ENCODE results near the gene SRD5A1.

Gene SRD5A1

DNA sequence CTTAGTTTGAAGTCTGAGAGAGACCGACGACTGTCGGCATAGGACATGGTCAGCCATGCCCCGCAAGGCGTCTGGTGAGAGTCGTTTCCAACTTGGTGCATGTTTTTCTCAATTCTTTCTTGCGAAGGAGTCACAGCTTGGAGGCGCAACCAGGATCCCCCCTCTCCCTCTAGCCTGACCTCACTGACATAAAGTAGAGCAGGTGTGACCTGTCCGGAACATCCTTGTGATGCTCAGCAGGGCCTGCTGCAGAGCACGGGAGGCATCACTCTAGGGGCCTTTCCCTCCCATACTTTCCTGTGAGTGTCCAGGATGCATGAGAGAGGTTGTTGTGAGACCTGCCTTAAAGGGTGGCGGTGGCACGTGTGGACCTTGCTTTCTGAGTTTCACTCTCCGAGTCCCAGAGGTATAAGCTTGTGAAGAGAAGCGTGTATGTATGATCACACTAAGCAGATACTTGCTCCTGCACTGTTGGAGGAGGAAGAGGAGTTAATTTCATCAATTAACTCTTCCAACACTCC, 85.0 kb downstream of the SRD5A1 start:
- no peak overlapping the region for H3K4me3 ChIP-seq (ENCODE audit: control insufficient read depth, low read depth, low read length)
- no peak for TF ChIP-seq CTCF (conservative IDR thresholded peaks at IDR 0.05; ENCODE audit: control insufficient read depth, insufficient read depth, low read depth, low read length)
- no peak for DNase-seq (ENCODE audit: low read depth)

DNA sequence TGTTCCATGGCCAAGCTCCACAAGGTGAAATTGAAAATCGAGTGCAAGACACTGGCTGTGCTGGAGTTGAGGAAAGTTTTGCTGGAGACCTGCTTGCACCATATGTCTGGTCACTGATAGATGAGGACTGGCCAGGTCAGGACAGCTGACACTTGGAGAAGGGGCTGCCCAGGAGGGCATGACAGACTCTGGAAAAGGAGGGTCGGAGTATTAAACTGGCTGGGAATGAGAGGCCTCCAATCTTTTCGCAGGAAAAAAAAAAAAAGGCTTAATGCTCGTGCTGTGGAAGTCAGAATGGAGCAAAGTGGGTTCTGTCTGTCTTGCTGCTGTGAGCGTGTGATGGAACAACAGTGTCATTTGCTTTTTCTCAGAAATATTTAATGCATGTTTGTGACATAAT, 85.5 kb downstream of the SRD5A1 start:
- H3K4me3 ChIP-seq (ENCODE audit: control insufficient read depth, low read depth, low read length), result no peak overlapping the region
- DNase-seq (ENCODE audit: low read depth), result no peak
- no peak for TF ChIP-seq CTCF (conservative IDR thresholded peaks at IDR 0.05; ENCODE audit: control insufficient read depth, insufficient read depth, low read depth, low read length)

DNA sequence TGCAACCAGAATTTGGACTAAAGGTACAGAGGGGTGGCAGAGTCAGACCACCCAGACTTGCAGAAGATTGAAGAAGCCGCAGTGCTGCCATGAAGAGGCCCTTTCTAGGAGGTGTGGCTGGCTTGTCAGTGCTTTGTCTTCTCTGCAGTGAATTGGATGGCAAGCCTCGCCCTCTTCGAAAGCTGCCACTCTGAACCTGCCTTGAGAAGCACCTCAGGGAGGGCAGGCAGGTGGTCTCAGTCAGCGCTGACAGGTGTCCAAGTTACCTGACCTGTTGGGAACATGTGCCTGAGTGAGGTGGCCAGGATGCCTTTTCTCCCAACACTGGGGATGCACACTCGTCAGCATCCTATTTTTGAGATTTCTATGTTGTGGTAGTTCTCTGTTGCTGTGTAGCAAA, 86.2 kb downstream of the SRD5A1 start:
- DNase-seq (ENCODE audit: low read depth), result no peak
- H3K4me3 ChIP-seq (ENCODE audit: control insufficient read depth, low read depth, low read length), result no peak overlapping the region
- no peak for TF ChIP-seq CTCF (conservative IDR thresholded peaks at IDR 0.05; ENCODE audit: control insufficient read depth, insufficient read depth, low read depth, low read length)

DNA sequence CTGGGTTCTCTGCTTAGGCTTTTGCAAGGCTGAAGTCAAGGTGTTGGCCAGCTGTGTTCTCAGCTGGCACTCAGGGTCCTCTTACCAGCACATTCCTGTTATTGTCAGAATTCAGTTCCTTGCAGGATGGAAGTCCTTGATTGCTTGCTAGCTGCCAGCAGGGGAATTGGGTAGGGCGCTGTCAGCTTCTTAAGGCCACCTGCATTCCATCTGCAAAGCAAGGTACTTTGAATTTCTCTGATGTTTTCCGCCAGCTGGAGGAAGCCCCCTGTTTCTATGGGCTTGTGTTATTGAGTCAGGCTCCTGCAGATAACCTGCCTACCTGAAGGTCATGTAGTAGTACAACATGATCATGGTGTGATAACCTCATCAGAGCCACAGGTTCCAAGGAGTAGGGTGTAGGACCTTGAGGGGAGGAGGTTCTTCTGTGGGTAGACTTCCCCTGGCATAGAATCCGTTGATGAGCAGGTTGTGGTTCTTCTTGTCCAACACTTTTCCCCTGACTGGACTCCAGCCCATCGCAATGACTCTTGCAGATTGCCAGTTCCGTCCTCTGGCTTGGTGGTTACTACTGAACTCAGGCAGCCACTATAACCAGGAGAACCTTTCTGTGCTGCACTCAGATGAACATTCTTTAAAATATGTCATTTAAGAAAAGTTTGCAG, 86.8 kb downstream of the SRD5A1 start:
- TF ChIP-seq CTCF (conservative IDR thresholded peaks at IDR 0.05; ENCODE audit: control insufficient read depth, insufficient read depth, low read depth, low read length), result no peak
- peak; percentile 63 for DNase-seq (ENCODE audit: low read depth)
- H3K4me3 ChIP-seq (ENCODE audit: control insufficient read depth, low read depth, low read length), result no peak overlapping the region

- no peak for DNase-seq (ENCODE audit: low read depth)
- no peak overlapping the region for H3K4me3 ChIP-seq (ENCODE audit: control insufficient read depth, low read depth, low read length)
- TF ChIP-seq CTCF (conservative IDR thresholded peaks at IDR 0.05; ENCODE audit: control insufficient read depth, insufficient read depth, low read depth, low read length), result no peak
These were observed 87.3 kb downstream of the SRD5A1 start for GRCh38 chr5:6720561-6720921.

DNA sequence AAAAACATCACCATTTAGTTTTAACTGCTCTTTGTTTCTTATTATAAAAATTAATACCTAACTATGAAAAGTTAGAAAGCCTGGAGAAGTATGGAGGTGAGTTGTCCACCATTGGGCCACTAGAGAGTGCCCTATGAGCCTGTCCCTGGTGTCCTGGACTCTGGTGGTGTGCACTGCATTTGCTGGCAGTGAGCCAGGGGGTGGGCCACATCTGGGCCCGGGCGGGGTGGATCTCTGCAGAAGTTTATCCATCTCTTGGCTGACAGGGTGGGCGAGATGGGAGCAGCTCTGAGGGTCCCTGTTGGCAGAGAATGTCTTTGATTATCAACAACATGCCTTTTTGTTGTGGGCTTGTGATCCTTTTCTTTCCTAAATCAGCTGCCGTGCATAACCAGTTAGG, 88.2 kb downstream of the SRD5A1 start:
- DNase-seq (ENCODE audit: low read depth), result no peak
- no peak for TF ChIP-seq CTCF (conservative IDR thresholded peaks at IDR 0.05; ENCODE audit: control insufficient read depth, insufficient read depth, low read depth, low read length)
- H3K4me3 ChIP-seq (ENCODE audit: control insufficient read depth, low read depth, low read length), result peak overlapping the region; percentile 0

GRCh38 chr5:6722015-6722414, 88.8 kb downstream of the SRD5A1 start:
- DNase-seq (ENCODE audit: low read depth), result peak; percentile 31
- TF ChIP-seq CTCF (conservative IDR thresholded peaks at IDR 0.05; ENCODE audit: control insufficient read depth, insufficient read depth, low read depth, low read length), result no peak
- peak overlapping the region; percentile 12 for H3K4me3 ChIP-seq (ENCODE audit: control insufficient read depth, low read depth, low read length)

All from fibroblast of mammary gland (primary cell).